Measurements from ENCODE around the gene LRRC49. TPM values are rescaled to one million over a fixed set of nuclear protein-coding genes. Genes with fewer than 3 reads are reported as not detected.

LRRC49 gene
- total RNA-seq, 1 donor from 2014 or later, result 13.4 TPM

DNA sequence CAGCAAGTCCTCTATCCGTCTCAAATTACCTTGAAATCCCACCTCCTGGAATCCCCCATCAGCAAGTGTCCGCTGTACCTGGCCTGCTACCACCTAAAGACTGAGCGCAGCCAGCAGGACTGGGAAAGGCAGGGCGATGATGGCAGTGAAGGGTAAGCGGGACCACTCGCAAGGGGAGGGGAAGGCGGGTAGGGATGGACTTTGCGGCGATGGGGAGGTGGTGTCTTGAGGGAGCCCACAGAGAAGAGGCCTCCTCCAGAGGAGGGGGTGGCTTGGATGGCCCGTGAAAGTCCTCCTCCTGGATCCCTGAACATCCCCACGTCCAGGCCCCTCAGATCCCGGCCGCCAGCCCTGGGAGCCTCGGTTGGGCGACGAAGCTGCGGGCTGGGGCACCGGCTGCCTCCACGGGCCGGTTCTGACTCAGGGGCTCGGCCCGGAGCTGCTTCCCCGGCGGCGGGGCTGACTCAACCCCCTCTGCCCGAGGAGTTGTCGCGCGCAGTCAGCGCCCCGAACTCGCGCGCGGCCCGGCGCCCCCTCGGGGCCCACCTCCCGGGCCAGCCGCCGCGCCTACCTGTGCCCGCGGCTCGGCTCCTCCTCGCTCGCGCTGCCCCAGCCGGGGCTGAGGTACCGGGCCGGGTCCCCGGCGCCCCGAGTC, 39.2 kb upstream of the LRRC49 start:
- peak overlapping the region; percentile 58 for H3K27ac Mint-ChIP-seq
- peaks cover 27% of the 10 kb centered on the region for H3K4me1 Mint-ChIP-seq (ENCODE audit: unreplicated experiment)
- H3K9me3 Mint-ChIP-seq, result no peaks in the 10 kb centered on the region
- DNase-seq (ENCODE audit: extremely low spot score, unreplicated experiment), result no peak
- H3K4me3 Mint-ChIP-seq, result peak overlapping the region; percentile 89
- TF ChIP-seq, protein P1, sequence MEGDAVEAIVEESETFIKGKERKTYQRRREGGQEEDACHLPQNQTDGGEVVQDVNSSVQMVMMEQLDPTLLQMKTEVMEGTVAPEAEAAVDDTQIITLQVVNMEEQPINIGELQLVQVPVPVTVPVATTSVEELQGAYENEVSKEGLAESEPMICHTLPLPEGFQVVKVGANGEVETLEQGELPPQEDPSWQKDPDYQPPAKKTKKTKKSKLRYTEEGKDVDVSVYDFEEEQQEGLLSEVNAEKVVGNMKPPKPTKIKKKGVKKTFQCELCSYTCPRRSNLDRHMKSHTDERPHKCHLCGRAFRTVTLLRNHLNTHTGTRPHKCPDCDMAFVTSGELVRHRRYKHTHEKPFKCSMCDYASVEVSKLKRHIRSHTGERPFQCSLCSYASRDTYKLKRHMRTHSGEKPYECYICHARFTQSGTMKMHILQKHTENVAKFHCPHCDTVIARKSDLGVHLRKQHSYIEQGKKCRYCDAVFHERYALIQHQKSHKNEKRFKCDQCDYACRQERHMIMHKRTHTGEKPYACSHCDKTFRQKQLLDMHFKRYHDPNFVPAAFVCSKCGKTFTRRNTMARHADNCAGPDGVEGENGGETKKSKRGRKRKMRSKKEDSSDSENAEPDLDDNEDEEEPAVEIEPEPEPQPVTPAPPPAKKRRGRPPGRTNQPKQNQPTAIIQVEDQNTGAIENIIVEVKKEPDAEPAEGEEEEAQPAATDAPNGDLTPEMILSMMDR (conservative IDR thresholded peaks at IDR 0.05), result no peak
- peaks cover 24% of the 10 kb centered on the region for H3K27me3 Mint-ChIP-seq
- peaks cover 13% of the 10 kb centered on the region for H3K36me3 Mint-ChIP-seq

DNA sequence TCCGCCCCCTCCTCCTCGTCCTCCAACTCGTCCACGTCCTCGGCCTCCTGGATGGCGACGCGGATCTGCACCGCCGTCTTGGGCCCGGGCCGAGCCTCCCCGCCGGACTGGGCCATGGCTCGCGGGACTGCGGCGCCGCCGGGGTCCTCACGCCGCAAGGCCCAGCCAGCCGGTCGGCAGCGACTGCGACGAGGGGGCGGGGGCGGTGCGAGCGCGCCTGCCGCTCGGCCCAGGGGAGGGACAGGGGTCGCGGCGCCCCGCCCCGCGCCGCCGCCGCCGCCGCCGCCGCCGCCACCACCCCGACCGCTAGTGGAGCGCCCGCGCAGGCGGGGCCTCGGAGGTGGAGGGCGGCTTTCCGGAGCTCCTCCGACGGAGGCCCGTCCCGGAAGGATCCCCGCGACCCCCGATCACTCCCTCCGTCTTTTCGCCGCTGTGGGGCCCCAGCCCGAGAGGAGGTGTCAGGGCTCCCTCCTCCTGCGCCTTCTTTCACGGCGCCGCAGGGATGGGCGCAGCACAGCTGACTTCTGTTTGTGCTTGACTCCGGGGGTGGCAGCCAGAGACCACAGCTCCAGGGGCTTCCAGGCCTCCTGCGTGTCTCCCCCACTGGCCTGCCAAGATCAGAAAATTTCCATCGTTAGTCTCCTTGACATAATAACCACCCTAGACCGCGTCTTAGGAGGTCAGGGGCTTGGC, 38.5 kb upstream of the LRRC49 start, which contains the start of gene LARP6:
Gene LARP6, minus strand, starts transcription at position 185 of the 693 bp plus-strand sequence. Its CDS starts 69 bp downstream, at position 116.
- Mint-ChIP-seq H3K9me3 (no peaks in the 10 kb centered on the region), H3K27me3 (peaks cover 26% of the 10 kb centered on the region), H3K36me3 (peaks cover 13% of the 10 kb centered on the region), H3K27ac (peak within 1 kb of the TSS; percentile 89), H3K4me3 (peak within 1 kb of the TSS; percentile 98), H3K4me1 (ENCODE audit: unreplicated experiment) (peaks cover 27% of the 10 kb centered on the region)
- TF ChIP-seq, protein P1 (conservative IDR thresholded peaks at IDR 0.05), result no peak
- peak; percentile 79 for DNase-seq (ENCODE audit: extremely low spot score, unreplicated experiment)

DNA sequence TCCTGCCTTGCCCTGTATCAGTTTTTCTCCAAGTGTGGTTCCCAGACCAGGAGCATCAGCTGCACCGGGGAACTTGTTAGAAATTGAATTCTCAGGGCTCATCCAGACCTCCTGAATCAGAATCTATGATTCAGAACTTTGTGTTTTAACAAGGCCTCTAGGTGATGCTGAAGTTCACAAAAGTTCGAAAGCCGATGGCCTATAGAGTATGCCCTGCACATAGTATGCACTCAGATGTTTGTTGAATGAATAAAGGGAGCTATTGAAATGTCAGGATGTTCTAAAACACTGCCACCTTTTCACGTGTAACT, 38.0 kb upstream of the LRRC49 start:
- TF ChIP-seq, protein P1 (conservative IDR thresholded peaks at IDR 0.05), result no peak
- DNase-seq (ENCODE audit: extremely low spot score, unreplicated experiment), result no peak
- H3K27me3 Mint-ChIP-seq, result peaks cover 26% of the 10 kb centered on the region
- H3K4me1 Mint-ChIP-seq (ENCODE audit: unreplicated experiment), result peaks cover 27% of the 10 kb centered on the region
- H3K9me3 Mint-ChIP-seq, result no peaks in the 10 kb centered on the region
- peak overlapping the region; percentile 98 for H3K4me3 Mint-ChIP-seq
- H3K36me3 Mint-ChIP-seq, result peaks cover 11% of the 10 kb centered on the region
- peak overlapping the region; percentile 89 for H3K27ac Mint-ChIP-seq

DNA sequence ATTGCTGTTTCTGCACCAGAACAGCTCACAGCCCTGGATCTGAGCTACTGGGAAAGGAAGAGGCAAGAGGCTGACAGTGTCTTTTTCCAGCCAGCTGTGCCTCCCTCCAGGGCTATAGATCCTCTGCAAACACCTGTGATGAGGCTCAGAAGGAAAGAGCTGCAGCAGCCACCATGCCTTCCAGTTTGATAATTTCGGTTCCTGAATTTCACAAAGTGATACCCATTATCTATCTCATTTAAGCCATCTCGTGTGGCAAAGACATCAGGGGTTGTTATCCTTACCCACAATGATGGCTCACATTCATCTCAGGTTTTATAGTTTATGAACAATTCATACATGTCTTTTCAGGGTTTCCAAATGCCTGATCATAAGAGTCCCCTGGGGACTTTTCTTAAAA, 36.9 kb upstream of the LRRC49 start:
- no peak for DNase-seq (ENCODE audit: extremely low spot score, unreplicated experiment)
- TF ChIP-seq, protein P1 (conservative IDR thresholded peaks at IDR 0.05), result no peak
- peak overlapping the region; percentile 18 for H3K4me3 Mint-ChIP-seq
- H3K36me3 Mint-ChIP-seq, result peaks cover 9% of the 10 kb centered on the region
- no peaks in the 10 kb centered on the region for H3K9me3 Mint-ChIP-seq
- no peak overlapping the region for H3K27ac Mint-ChIP-seq
- peaks cover 27% of the 10 kb centered on the region for H3K4me1 Mint-ChIP-seq (ENCODE audit: unreplicated experiment)
- H3K27me3 Mint-ChIP-seq, result peaks cover 26% of the 10 kb centered on the region

DNA sequence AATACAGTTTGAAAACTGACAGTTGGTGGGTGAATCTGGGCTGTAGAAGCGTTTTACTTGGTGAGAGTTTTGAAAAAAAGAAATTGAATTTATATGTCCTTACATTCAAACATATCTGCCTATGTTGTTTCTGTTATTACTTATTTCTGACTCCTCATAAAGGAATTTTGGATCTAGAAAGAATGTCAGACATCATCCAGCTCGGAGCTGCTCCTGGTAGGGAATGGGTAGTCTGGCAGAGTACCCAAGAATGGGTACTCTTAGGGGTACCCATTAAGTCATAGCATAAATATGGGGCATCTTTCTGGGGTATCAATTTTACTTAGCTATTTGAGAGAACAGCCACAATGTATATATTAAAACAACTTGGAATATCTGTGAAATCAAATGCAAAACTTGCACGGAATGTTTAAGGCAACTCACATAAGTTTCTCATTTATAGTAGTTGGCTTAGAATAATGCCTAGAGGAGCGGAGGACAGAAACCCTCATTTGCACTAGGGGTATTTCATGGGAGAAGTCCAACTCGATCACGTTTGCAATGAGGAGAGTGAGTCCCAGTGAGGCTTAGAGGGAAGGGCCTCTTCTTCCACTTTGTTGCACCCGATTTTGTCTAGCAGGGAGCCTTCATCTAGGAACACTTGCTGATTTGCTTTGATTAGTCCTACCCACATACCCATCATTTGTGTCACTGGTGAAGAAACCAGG, 36.3 kb upstream of the LRRC49 start:
- peaks cover 3% of the 10 kb centered on the region for H3K36me3 Mint-ChIP-seq
- H3K4me1 Mint-ChIP-seq (ENCODE audit: unreplicated experiment), result peaks cover 27% of the 10 kb centered on the region
- peaks cover 26% of the 10 kb centered on the region for H3K27me3 Mint-ChIP-seq
- no peaks in the 10 kb centered on the region for H3K9me3 Mint-ChIP-seq
- H3K4me3 Mint-ChIP-seq, result peak overlapping the region; percentile 18
- no peak for DNase-seq (ENCODE audit: extremely low spot score, unreplicated experiment)
- TF ChIP-seq, protein P1 (conservative IDR thresholded peaks at IDR 0.05), result no peak
- H3K27ac Mint-ChIP-seq, result no peak overlapping the region
